Measurements from ENCODE around the gene ADGRL3. TPM values are rescaled to one million over a fixed set of nuclear protein-coding genes. Genes with fewer than 3 reads are reported as not detected.

ADGRL3 gene
- total RNA-seq, 2 experiments from 2014 or later = not detected

GRCh38 chr4:61309616-61310015, 109.5 kb downstream of the ADGRL3 start:
- no peak overlapping the region for H3K27ac Mint-ChIP-seq
- ChIA-PET POLR2A (no interaction called here), CTCF (no interaction called here)
- no peak for ATAC-seq
- intact Hi-C loops (cut with micrococcal nuclease) = no loop called here
- no peaks in the 10 kb centered on the region for H3K4me1 Mint-ChIP-seq (ENCODE audit: low read depth)
- H3K36me3 Mint-ChIP-seq (ENCODE audit: low read depth) = no peaks in the 10 kb centered on the region
- peaks cover 9% of the 10 kb centered on the region for H3K9me3 Mint-ChIP-seq
- no peak for TF ChIP-seq CTCF (IDR thresholded peaks at IDR 0.05)
- no peak overlapping the region for H3K4me3 Mint-ChIP-seq
- DNase-seq = no peak
- no peaks in the 10 kb centered on the region for H3K27me3 Mint-ChIP-seq

DNA sequence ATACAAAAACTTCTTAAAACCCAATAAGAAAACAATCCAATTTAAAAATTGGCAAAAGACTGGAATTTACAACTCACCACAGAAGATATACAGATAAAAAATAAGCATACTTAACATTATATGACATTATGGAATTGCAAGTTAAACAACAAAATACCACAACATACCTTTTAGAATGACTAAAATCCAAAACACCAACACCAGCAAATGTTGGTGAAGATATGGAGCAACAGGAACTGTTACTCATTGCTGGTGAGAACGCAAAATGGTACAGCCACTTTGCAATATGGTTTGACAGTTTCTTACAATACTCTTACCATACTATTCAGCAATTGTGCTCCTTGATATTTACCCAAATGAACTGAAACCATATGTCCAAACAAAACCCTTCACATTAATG, 112.4 kb downstream of the ADGRL3 start:
- DNase-seq (no peak), ATAC-seq (no peak)
- Mint-ChIP-seq H3K27me3 (no peaks in the 10 kb centered on the region), H3K27ac (no peak overlapping the region), H3K9me3 (peaks cover 9% of the 10 kb centered on the region), H3K4me3 (no peak overlapping the region), H3K4me1 (ENCODE audit: low read depth) (no peaks in the 10 kb centered on the region), H3K36me3 (ENCODE audit: low read depth) (no peaks in the 10 kb centered on the region)
- intact Hi-C loops (cut with micrococcal nuclease) = no loop called here
- no peak for TF ChIP-seq CTCF (IDR thresholded peaks at IDR 0.05)
- POLR2A ChIA-PET = no interaction called here
- CTCF ChIA-PET = no interaction called here

DNA sequence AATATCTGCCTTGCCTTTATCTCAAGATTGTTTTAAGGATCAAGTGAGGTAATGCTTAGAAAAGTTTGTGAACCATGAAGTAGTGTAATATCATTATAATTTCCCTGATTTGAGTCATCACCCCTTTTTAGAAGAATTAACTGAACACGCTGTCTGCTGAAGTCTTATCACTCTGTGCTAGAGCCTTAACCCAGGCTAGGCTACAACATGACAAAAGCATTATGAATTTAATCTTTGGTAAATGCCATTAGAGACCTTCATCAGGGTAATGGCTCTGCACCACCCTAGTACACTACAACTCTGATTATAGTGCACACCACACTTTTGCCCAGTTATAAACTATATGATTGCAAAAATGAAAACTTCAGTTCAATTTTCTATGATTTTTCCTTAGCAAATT, 118.3 kb downstream of the ADGRL3 start:
- ATAC-seq (no peak), DNase-seq (no peak)
- CTCF ChIA-PET = no interaction called here
- POLR2A ChIA-PET = no interaction called here
- intact Hi-C loops (cut with micrococcal nuclease) = no loop called here
- Mint-ChIP-seq H3K27me3 (no peaks in the 10 kb centered on the region), H3K4me1 (ENCODE audit: low read depth) (no peaks in the 10 kb centered on the region), H3K9me3 (peaks cover 12% of the 10 kb centered on the region), H3K4me3 (no peak overlapping the region), H3K36me3 (ENCODE audit: low read depth) (no peaks in the 10 kb centered on the region), H3K27ac (no peak overlapping the region)
- TF ChIP-seq CTCF (IDR thresholded peaks at IDR 0.05) = no peak

DNA sequence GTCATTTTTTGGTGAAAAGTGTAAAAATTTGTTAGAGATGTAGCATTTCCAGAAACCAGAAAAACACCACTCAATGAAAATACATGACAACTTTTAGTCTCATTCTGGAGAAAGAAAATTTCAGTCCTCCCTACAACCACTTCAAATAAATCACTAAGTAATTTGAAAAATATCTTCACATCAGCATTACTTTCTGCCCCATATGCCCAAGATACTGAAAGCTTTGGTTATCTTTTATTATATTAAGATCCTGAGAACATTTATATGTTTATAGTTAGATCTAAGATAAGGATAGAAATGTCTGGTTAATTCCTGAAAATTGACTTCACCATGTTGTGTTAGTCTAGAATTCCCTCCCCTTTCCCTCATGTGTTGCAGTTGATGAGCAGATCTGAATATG, 119.0 kb downstream of the ADGRL3 start:
- no peak overlapping the region for H3K4me3 Mint-ChIP-seq
- ChIA-PET POLR2A (no interaction called here), CTCF (no interaction called here)
- no peaks in the 10 kb centered on the region for H3K27me3 Mint-ChIP-seq
- H3K9me3 Mint-ChIP-seq = peaks cover 15% of the 10 kb centered on the region
- H3K36me3 Mint-ChIP-seq (ENCODE audit: low read depth) = no peaks in the 10 kb centered on the region
- DNase-seq = no peak
- H3K27ac Mint-ChIP-seq = no peak overlapping the region
- no peak for ATAC-seq
- intact Hi-C loops (cut with micrococcal nuclease) = no loop called here
- no peaks in the 10 kb centered on the region for H3K4me1 Mint-ChIP-seq (ENCODE audit: low read depth)
- no peak for TF ChIP-seq CTCF (IDR thresholded peaks at IDR 0.05)

DNA sequence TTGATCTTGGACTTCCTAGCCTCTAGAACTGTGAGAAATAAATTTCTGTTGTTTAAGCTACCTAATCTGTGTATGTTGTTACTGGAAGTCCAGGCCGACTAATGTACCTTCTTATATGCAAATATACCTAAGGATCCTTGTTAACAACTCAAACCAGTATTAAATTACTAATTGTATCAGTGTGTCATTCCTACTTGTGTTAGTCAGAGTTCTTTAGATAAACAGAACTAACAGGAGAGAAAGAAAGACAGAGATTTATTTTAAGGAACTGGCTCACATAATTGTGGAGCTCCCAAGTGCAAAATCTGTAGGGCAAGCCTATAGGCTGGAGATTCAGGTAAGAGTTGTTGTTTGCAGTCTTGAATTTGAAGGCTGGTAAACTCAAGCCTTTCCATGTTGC, 120.0 kb downstream of the ADGRL3 start:
- Mint-ChIP-seq H3K36me3 (ENCODE audit: low read depth) (no peaks in the 10 kb centered on the region), H3K27ac (no peak overlapping the region), H3K4me1 (ENCODE audit: low read depth) (no peaks in the 10 kb centered on the region), H3K27me3 (no peaks in the 10 kb centered on the region), H3K4me3 (no peak overlapping the region), H3K9me3 (peaks cover 12% of the 10 kb centered on the region)
- no peak for TF ChIP-seq CTCF (IDR thresholded peaks at IDR 0.05)
- POLR2A ChIA-PET = no interaction called here
- CTCF ChIA-PET = no interaction called here
- no peak for ATAC-seq
- no peak for DNase-seq
- intact Hi-C loops (cut with micrococcal nuclease) = no loop called here
